Tibial nerve (tissue), 4 donors: ENCODE results near the gene JMY. TPM values are rescaled to one million over a fixed set of nuclear protein-coding genes. Genes with fewer than 3 reads are reported as not detected.

Experiments
- DNase-seq, 2 donors: peaks; one replicate each; pipeline ENCODE4 v3.0.0-alpha.2; 2019; ENCODE audit warnings: low spot score in 2 of 2
- H3K27ac ChIP-seq, 4 donors: fragments of 200-600 bp; sonication (generic) in 3 of 4; one replicate each; pipeline ENCODE4 v1.5.1; 2017 to 2019; ENCODE audit warnings: mild to moderate bottlenecking in 1 of 4
- H3K27me3 ChIP-seq, 2 donors: fragments of 200-600 bp; sonication (generic) in 1 of 2; one replicate each; pipeline versions ENCODE4 v1.5.1 to v1.6.0; 2017 to 2019
- H3K36me3 ChIP-seq, 3 donors: fragments of 200-600 bp; sonication (generic); one replicate each; pipeline ENCODE4 v1.5.1; 2018 to 2019
- H3K4me1 ChIP-seq, 4 donors: fragments of 200-600 bp; sonication (generic) in 3 of 4; one replicate each; pipeline ENCODE4 v1.5.1; 2017 to 2019
- H3K4me3 ChIP-seq, 4 donors: fragments of 200-600 bp; sonication (generic) in 3 of 4; one replicate each; pipeline ENCODE4 v1.5.1; 2017 to 2019; ENCODE audit warnings: mild to moderate bottlenecking in 1 of 4, moderate library complexity in 1 of 4
- H3K9me3 ChIP-seq, 4 donors: fragments of 200-600 bp; sonication (generic) in 3 of 4; one replicate each; pipeline ENCODE4 v1.5.1; 2017 to 2019
- CTCF ChIP-seq, 5 experiments: fragments of 200-600 bp in 3 of 5; fragments of 450-650 bp in 2 of 5; sonication (generic) in 3 of 5; IDR thresholded peaks; one replicate each; pipeline ENCODE4 v1.5.1; 2016 to 2019; ENCODE audit warnings: antibody characterized with exemption in 5 of 5, mild to moderate bottlenecking in 3 of 5, moderate library complexity in 2 of 5
- EP300 ChIP-seq, 2 donors: sonication (generic); formaldehyde crosslinking; IDR thresholded peaks; one replicate each; pipeline ENCODE4 v1.6.1; 2017; ENCODE audit warnings: antibody characterized with exemption in 2 of 2, mild to moderate bottlenecking in 1 of 2
- POLR2A ChIP-seq, 2 donors: fragments of 450-650 bp; IDR thresholded peaks; one replicate each; pipeline ENCODE4 v1.6.1; 2017; ENCODE audit warnings: antibody characterized with exemption in 2 of 2, mild to moderate bottlenecking in 2 of 2, moderate library complexity in 2 of 2
- WGBS, 2 donors: methylation state at CpG; one replicate each; pipeline ENCODE4 v1.1.5; 2018; 5-methylcytosine and 5-hydroxymethylcytosine counted together
- total RNA-seq, 4 donors: library from RNA; depleted of rRNA; stranded (reverse); fragments of >200 nt; gene quantifications; one replicate each; pipeline ENCODE4 v1.1.0, GENCODE V29; 2016

Gene JMY
- total RNA-seq, 4 donors from 2014 or later = 14.7 to 25.7 (median 23.4) TPM

GRCh38 chr5:79267180-79267579 lies 31.2 kb downstream of the JMY start:
- Histone ChIP-seq H3K36me3 (peaks cover 0 to 5% (median 0%) of the 10 kb centered on the region in 3 donors), H3K27me3 (no peaks in the 10 kb centered on the region), H3K27ac (no peak overlapping the region), H3K9me3 (no peaks in the 10 kb centered on the region), H3K4me1 (no peaks in the 10 kb centered on the region), H3K4me3 (no peak overlapping the region)
- TF ChIP-seq POLR2A (IDR thresholded peaks at IDR 0.05) (no peak), CTCF (IDR thresholded peaks at IDR 0.05) (no peak), EP300 (IDR thresholded peaks at IDR 0.05) (no peak)
- DNase-seq = no peak

- DNase-seq = no peak
- 95 to 96% methylated on average over 3 of the region's 3 CpGs for WGBS, 2 donors
- Histone ChIP-seq H3K9me3 (peaks cover 0 to 10% (median 0%) of the 10 kb centered on the region in 4 donors), H3K4me3 (no peak overlapping the region), H3K36me3 (peaks cover 0 to 11% (median 0%) of the 10 kb centered on the region in 3 donors), H3K27ac (no peak overlapping the region), H3K27me3 (no peaks in the 10 kb centered on the region), H3K4me1 (no peaks in the 10 kb centered on the region)
- TF ChIP-seq CTCF (IDR thresholded peaks at IDR 0.05) (no peak), POLR2A (IDR thresholded peaks at IDR 0.05) (no peak), EP300 (IDR thresholded peaks at IDR 0.05) (no peak)
Measured at GRCh38 chr5:79269733-79270166, 33.8 kb downstream of the JMY start.

- no peak for TF ChIP-seq POLR2A (IDR thresholded peaks at IDR 0.05)
- TF ChIP-seq EP300 (IDR thresholded peaks at IDR 0.05) = no peak
- no peak for TF ChIP-seq CTCF (IDR thresholded peaks at IDR 0.05)
- Histone ChIP-seq H3K36me3 (peaks cover 0 to 18% (median 0%) of the 10 kb centered on the region in 3 donors), H3K4me1 (peaks cover 0 to 6% (median 0%) of the 10 kb centered on the region in 4 donors), H3K27me3 (no peaks in the 10 kb centered on the region), H3K27ac (no peak overlapping the region), H3K9me3 (peaks cover 0 to 10% (median 0%) of the 10 kb centered on the region in 4 donors), H3K4me3 (no peak overlapping the region)
- WGBS, 2 donors = 95% methylated on average over 4 of the region's 4 CpGs
- DNase-seq = no peak
Measured at GRCh38 chr5:79273341-79273740, 37.4 kb downstream of the JMY start.

- Histone ChIP-seq H3K27me3 (no peaks in the 10 kb centered on the region), H3K4me3 (no peak overlapping the region)
- WGBS, 2 donors = 87 to 91% methylated on average over 3 of the region's 3 CpGs
Measured at GRCh38 chr5:79284846-79285245, 48.9 kb downstream of the JMY start.

GRCh38 chr5:79285285-79285684 lies 49.4 kb downstream of the JMY start:
- TF ChIP-seq POLR2A (IDR thresholded peaks at IDR 0.05) (no peak), EP300 (IDR thresholded peaks at IDR 0.05) (no peak), CTCF (IDR thresholded peaks at IDR 0.05) (no peak)
- Histone ChIP-seq H3K4me1 (no peaks in the 10 kb centered on the region), H3K36me3 (peaks cover 0 to 23% (median 0%) of the 10 kb centered on the region in 3 donors), H3K27me3 (no peaks in the 10 kb centered on the region), H3K27ac (no peak overlapping the region), H3K4me3 (no peak overlapping the region), H3K9me3 (no peaks in the 10 kb centered on the region)
- WGBS, 2 donors = 77 to 97% methylated on average over 3 of the region's 3 CpGs
- no peak for DNase-seq

More at GRCh38 chr5:79284846-79285245, 48.9 kb downstream of the JMY start:
- Histone ChIP-seq H3K36me3 (peaks cover 0 to 23% (median 0%) of the 10 kb centered on the region in 3 donors), H3K27ac (no peak overlapping the region), H3K4me1 (no peaks in the 10 kb centered on the region), H3K9me3 (no peaks in the 10 kb centered on the region)
- no peak for TF ChIP-seq POLR2A (IDR thresholded peaks at IDR 0.05)
- no peak for TF ChIP-seq EP300 (IDR thresholded peaks at IDR 0.05)
- no peak for TF ChIP-seq CTCF (IDR thresholded peaks at IDR 0.05)
- DNase-seq = no peak
